ENCODE measurements around the gene SPTBN4. TPM values are rescaled to one million over a fixed set of nuclear protein-coding genes. Genes with fewer than 3 reads are reported as not detected.

The SPTBN4 gene
- total RNA-seq, 5 donors from 2014 or later (not counting 1 experiment from before 2014, with no cell fraction given) = 0.37 to 1.2 (median 0.66) TPM

DNA sequence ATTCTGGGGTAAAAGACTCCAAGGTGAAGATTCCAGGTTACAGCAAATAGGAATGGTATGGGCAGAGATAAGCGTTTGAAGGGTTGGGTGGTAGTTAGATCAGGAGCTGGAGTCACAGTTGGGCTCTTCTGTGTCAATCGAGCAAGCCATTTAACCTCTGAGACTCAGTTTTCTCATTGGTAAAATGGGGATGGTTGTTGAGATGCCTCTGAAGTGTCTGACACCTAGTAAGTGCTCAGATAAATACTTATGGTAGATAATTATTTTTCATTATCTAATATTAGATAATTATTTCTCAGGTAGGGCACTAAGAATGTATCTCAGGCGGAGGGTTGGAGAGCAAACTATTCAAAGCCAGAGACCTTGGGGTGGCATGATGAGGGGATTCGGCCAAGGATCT is 142.2 kb downstream of the SPTBN4 start:
- Mint-ChIP-seq H3K27ac (peak overlapping the region; percentile 93 to 95), H3K4me3 (peak overlapping the region; percentile 75 to 85 (median 84)), H3K27me3 (no peaks in the 10 kb centered on the region), H3K9me3 (no peaks in the 10 kb centered on the region), H3K36me3 (no peaks in the 10 kb centered on the region), H3K4me1 (peaks cover 63 to 83% (median 79%) of the 10 kb centered on the region in 3 donors)
- WGBS (ENCODE audit: insufficient coverage) = 80% methylated on average over 3 of the region's 4 CpGs
- Histone ChIP-seq H3K27ac (ENCODE audit: low read length) (peak overlapping the region; percentile 90), H3K27me3 (replicated peaks in 1 of 2; ENCODE audit: control insufficient read depth in 2 of 2, extremely low read depth in 1 of 2, insufficient read depth in 2 of 2, low read length in 1 of 2) (peaks cover 0 to 5% of the 10 kb centered on the region in 2 experiments), H3K36me3 (ENCODE audit: control insufficient read depth in 2 of 2, extremely low read depth in 1 of 2, insufficient read depth in 1 of 2, low read length in 1 of 2) (no peaks in the 10 kb centered on the region), H3K4me3 (ENCODE audit: control insufficient read depth in 1 of 2, extremely low read depth in 1 of 2, low read length in 1 of 2) (peak overlapping the region; percentile 38 to 58), H3K4me1 (ENCODE audit: control insufficient read depth in 1 of 2, extremely low read depth in 1 of 2, insufficient read depth in 2 of 2, low read length in 2 of 2) (peaks cover 23 to 94% of the 10 kb centered on the region in 2 experiments), H3K9me3 (no peaks in the 10 kb centered on the region)
- no peak for ATAC-seq (replicated peaks in 1 of 4)
- ChIA-PET CTCF (interaction anchor here in 1 of 2 donors (0.9 kb wide), 1 partner anchor 25 kb away, joined by 6 read pairs; no protein-coding TSS in a partner anchor), POLR2A (interaction anchor here in 1 of 2 donors (0.7 kb wide), 1 partner anchor 1492 kb away, joined by 5 read pairs; no protein-coding TSS in a partner anchor)
- DNase-seq = no peak

DNA sequence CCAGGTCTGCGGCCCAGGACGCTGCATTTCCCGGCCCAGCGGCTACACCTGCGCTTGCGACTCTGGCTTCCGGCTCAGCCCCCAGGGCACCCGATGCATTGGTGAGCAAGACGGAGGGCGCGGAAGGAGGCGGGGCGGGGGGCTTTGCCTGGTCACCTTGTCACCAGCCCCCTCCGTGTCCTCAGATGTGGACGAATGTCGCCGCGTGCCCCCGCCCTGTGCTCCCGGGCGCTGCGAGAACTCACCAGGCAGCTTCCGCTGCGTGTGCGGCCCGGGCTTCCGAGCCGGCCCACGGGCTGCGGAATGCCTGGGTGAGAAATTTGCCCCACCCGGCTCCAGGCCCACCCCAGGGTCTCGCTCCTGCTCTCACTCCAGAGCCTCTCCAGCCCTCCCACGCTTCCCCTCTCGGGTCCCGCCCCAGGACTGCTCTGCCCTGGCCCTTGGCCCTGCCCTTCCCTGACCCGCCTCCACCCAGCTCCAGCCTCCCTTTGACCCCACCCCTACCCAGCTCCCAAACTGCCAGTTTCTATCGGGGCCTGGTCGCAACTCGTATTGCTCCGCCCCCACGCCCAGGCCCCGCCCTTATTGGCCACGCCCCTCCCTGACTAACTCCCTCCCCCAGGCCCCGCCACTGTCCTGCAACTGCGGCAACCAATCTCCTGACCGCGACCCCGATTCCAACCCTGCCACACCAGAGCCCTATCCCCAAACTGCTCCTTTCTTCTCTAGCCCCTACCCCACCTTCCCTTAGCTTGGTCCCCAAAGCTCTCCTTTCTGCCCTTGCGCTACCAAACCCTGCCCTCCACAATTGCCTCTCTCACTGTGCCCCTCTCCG is 143.0 kb downstream of the SPTBN4 start:
- Histone ChIP-seq H3K36me3 (ENCODE audit: control insufficient read depth in 2 of 2, extremely low read depth in 1 of 2, insufficient read depth in 1 of 2, low read length in 1 of 2) (no peaks in the 10 kb centered on the region), H3K4me1 (ENCODE audit: control insufficient read depth in 1 of 2, extremely low read depth in 1 of 2, insufficient read depth in 2 of 2, low read length in 2 of 2) (peaks cover 21 to 94% of the 10 kb centered on the region in 2 experiments), H3K4me3 (ENCODE audit: control insufficient read depth in 1 of 2, extremely low read depth in 1 of 2, low read length in 1 of 2) (peak overlapping the region; percentile 38 to 58), H3K27ac (ENCODE audit: low read length) (peak overlapping the region; percentile 90), H3K27me3 (replicated peaks in 1 of 2; ENCODE audit: control insufficient read depth in 2 of 2, extremely low read depth in 1 of 2, insufficient read depth in 2 of 2, low read length in 1 of 2) (no peaks in the 10 kb centered on the region), H3K9me3 (no peaks in the 10 kb centered on the region)
- WGBS (ENCODE audit: insufficient coverage) = 2% methylated on average over 49 of the region's 50 CpGs
- ChIA-PET CTCF (interaction anchor here in 1 of 2 donors (0.6 to 1.2 kb wide), 3 partner anchors 8 to 25 kb away, joined by 3 read pairs; no protein-coding TSS in a partner anchor), POLR2A (interaction anchor here in 1 of 2 donors (0.7 kb wide), 1 partner anchor 1101 kb away, joined by 3 read pairs; no protein-coding TSS in a partner anchor)
- ATAC-seq (replicated peaks in 1 of 4) = peak; percentile 20 to 35 (median 27)
- Mint-ChIP-seq H3K9me3 (no peaks in the 10 kb centered on the region), H3K4me3 (peak overlapping the region; percentile 75 to 85 (median 84)), H3K27ac (peak overlapping the region; percentile 93 to 95), H3K36me3 (no peaks in the 10 kb centered on the region), H3K4me1 (peaks cover 59 to 82% (median 81%) of the 10 kb centered on the region in 3 donors), H3K27me3 (no peaks in the 10 kb centered on the region)
- DNase-seq = peak; percentile 49 to 85 (median 72)

DNA sequence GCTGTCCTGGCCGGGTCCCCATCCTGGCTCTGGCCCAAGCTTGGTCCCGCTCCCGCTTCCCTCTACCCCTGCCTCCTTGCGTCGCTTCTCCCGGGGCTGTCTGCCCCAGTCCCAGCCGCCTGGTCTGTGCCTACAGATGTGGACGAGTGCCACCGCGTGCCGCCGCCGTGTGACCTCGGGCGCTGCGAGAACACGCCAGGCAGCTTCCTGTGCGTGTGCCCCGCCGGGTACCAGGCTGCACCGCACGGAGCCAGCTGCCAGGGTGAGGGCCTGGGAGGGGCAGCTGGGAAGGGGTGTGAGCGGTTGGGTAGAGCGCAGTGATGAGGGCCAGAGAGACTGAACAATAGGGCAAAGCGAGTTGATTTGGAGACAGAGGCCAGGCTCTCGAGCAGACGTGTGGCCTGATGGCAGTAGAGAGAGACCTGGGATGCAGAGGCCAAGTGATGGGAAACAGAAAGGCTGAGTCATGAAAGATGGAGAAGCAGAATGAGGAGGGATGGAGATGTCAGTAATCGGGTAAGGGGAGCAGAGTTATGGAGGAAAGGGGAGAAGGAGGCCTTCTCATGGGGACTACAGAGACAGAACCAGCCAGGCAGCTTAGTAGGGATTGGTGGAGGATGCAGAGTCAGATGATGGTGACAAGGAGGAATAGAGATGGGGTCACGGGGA is 143.7 kb downstream of the SPTBN4 start:
- no peaks in the 10 kb centered on the region for H3K36me3 ChIP-seq (ENCODE audit: control insufficient read depth in 2 of 2, extremely low read depth in 1 of 2, insufficient read depth in 1 of 2, low read length in 1 of 2)
- H3K9me3 ChIP-seq = no peaks in the 10 kb centered on the region
- Mint-ChIP-seq H3K27me3 (no peaks in the 10 kb centered on the region), H3K36me3 (no peaks in the 10 kb centered on the region), H3K27ac (peak overlapping the region; percentile 93 to 95), H3K4me1 (peaks cover 59 to 82% (median 82%) of the 10 kb centered on the region in 3 donors), H3K9me3 (no peaks in the 10 kb centered on the region), H3K4me3 (peak overlapping the region; percentile 75 to 85 (median 84))
- H3K27me3 ChIP-seq (replicated peaks in 1 of 2; ENCODE audit: control insufficient read depth in 2 of 2, extremely low read depth in 1 of 2, insufficient read depth in 2 of 2, low read length in 1 of 2) = no peaks in the 10 kb centered on the region
- ChIA-PET POLR2A (interaction anchor here in 1 of 2 donors (0.5 to 0.7 kb wide), 2 partner anchors 467 to 1100 kb away, joined by 3 to 5 read pairs; no protein-coding TSS in a partner anchor), CTCF (interaction anchor here in 1 of 2 donors (1.0 to 1.2 kb wide), 2 partner anchors 12 to 24 kb away, joined by 3 read pairs; no protein-coding TSS in a partner anchor)
- ATAC-seq (replicated peaks in 1 of 4) (peak; percentile 28 to 53 (median 30)), DNase-seq (peak in 34 of 35 experiments; percentile 52 to 86 (median 67))
- H3K4me3 ChIP-seq (ENCODE audit: control insufficient read depth in 1 of 2, extremely low read depth in 1 of 2, low read length in 1 of 2) = peak overlapping the region in 1 of 2 donors; percentile 58
- peak overlapping the region; percentile 90 for H3K27ac ChIP-seq (ENCODE audit: low read length)
- peaks cover 21 to 95% of the 10 kb centered on the region in 2 experiments for H3K4me1 ChIP-seq (ENCODE audit: control insufficient read depth in 1 of 2, extremely low read depth in 1 of 2, insufficient read depth in 2 of 2, low read length in 2 of 2)
- 18% methylated on average over 29 of the region's 29 CpGs for WGBS (ENCODE audit: insufficient coverage)

DNA sequence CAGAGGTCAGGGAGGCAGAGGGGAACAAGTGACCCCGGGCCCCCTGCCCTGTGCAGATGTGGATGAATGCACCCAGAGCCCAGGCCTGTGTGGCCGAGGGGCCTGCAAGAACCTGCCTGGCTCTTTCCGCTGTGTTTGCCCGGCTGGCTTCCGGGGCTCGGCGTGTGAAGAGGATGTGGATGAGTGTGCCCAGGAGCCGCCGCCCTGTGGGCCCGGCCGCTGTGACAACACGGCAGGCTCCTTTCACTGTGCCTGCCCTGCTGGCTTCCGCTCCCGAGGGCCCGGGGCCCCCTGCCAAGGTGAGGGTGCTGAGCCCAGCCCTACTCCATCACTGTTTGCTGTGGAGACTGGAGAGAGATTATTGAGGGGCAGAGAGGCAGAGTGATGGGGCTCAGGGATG is 144.3 kb downstream of the SPTBN4 start:
- Mint-ChIP-seq H3K27me3 (no peaks in the 10 kb centered on the region), H3K9me3 (no peaks in the 10 kb centered on the region), H3K36me3 (no peaks in the 10 kb centered on the region), H3K4me3 (peak overlapping the region; percentile 75 to 85 (median 84)), H3K27ac (peak overlapping the region; percentile 93 to 95), H3K4me1 (peaks cover 58 to 83% (median 81%) of the 10 kb centered on the region in 3 donors)
- H3K36me3 ChIP-seq (ENCODE audit: control insufficient read depth in 2 of 2, extremely low read depth in 1 of 2, insufficient read depth in 1 of 2, low read length in 1 of 2) = no peaks in the 10 kb centered on the region
- H3K4me3 ChIP-seq (ENCODE audit: control insufficient read depth in 1 of 2, extremely low read depth in 1 of 2, low read length in 1 of 2) = peak overlapping the region in 1 of 2 donors; percentile 58
- no peak for ATAC-seq (replicated peaks in 1 of 4)
- peaks cover 15 to 89% of the 10 kb centered on the region in 2 experiments for H3K4me1 ChIP-seq (ENCODE audit: control insufficient read depth in 1 of 2, extremely low read depth in 1 of 2, insufficient read depth in 2 of 2, low read length in 2 of 2)
- no peaks in the 10 kb centered on the region for H3K27me3 ChIP-seq (replicated peaks in 1 of 2; ENCODE audit: control insufficient read depth in 2 of 2, extremely low read depth in 1 of 2, insufficient read depth in 2 of 2, low read length in 1 of 2)
- CTCF ChIA-PET = no interaction called here
- H3K9me3 ChIP-seq = no peaks in the 10 kb centered on the region
- peak in 5 of 35 experiments; percentile 12 to 43 (median 30) for DNase-seq
- WGBS (ENCODE audit: insufficient coverage) = 77% methylated on average over 9 of the region's 15 CpGs
- POLR2A ChIA-PET = interaction anchor here in 1 of 2 donors (0.5 kb wide), 1 partner anchor 468 kb away, joined by 5 read pairs; no protein-coding TSS in a partner anchor
- peak overlapping the region; percentile 90 for H3K27ac ChIP-seq (ENCODE audit: low read length)

DNA sequence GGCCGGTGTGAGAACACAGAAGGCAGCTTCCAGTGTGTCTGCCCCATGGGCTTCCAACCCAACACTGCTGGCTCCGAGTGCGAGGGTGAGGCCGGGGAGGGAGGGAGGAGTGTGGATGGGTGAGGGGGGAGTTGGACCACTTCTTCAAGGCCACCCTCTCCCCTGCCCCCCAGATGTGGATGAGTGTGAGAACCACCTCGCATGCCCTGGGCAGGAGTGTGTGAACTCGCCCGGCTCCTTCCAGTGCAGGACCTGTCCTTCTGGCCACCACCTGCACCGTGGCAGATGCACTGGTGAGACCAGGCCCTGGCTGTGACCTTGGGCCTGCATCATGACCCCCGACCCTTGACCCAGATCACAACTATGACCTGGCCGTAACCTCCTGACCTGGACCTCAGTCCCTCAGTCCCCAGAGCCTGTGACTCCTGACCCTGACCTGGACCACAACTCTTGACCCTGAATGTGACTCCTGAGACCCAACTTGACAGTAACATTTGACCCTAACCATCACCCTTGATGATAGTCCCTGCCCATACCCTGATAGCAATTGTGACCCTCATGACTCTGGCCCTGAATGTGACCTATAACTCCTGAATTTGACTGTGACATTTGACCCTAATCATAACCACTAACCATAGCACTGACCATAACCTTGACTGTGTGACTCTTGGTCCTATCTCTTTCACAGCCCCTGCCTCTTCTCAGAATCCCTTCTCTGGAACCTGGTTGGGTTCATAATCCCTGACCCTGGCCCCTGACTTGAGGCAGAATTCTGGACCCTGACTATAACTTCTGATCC is 145.3 kb downstream of the SPTBN4 start:
- WGBS (ENCODE audit: insufficient coverage) = 84% methylated on average over 6 of the region's 10 CpGs
- H3K4me1 ChIP-seq (ENCODE audit: control insufficient read depth in 1 of 2, extremely low read depth in 1 of 2, insufficient read depth in 2 of 2, low read length in 2 of 2) = peaks cover 13 to 80% of the 10 kb centered on the region in 2 experiments
- Mint-ChIP-seq H3K27ac (peak overlapping the region; percentile 93 to 95), H3K4me1 (peaks cover 55 to 77% (median 75%) of the 10 kb centered on the region in 3 donors), H3K27me3 (no peaks in the 10 kb centered on the region), H3K36me3 (no peaks in the 10 kb centered on the region), H3K4me3 (peak overlapping the region; percentile 85 to 93 (median 91)), H3K9me3 (no peaks in the 10 kb centered on the region)
- H3K9me3 ChIP-seq = no peaks in the 10 kb centered on the region
- CTCF ChIA-PET = no interaction called here
- H3K27ac ChIP-seq (ENCODE audit: low read length) = peak overlapping the region; percentile 90
- H3K27me3 ChIP-seq (replicated peaks in 1 of 2; ENCODE audit: control insufficient read depth in 2 of 2, extremely low read depth in 1 of 2, insufficient read depth in 2 of 2, low read length in 1 of 2) = no peaks in the 10 kb centered on the region
- no peaks in the 10 kb centered on the region for H3K36me3 ChIP-seq (ENCODE audit: control insufficient read depth in 2 of 2, extremely low read depth in 1 of 2, insufficient read depth in 1 of 2, low read length in 1 of 2)
- DNase-seq (no peak), ATAC-seq (replicated peaks in 1 of 4) (no peak)
- POLR2A ChIA-PET = no interaction called here
- no peak overlapping the region for H3K4me3 ChIP-seq (ENCODE audit: control insufficient read depth in 1 of 2, extremely low read depth in 1 of 2, low read length in 1 of 2)

Data from T-cell (primary cell).